Adrenal gland (tissue), 5 donors: Measurements from ENCODE around the gene ATXN7L2.

Source experiments
- POLR2A ChIP-seq, 2 donors: fragments of 450-650 bp; IDR thresholded peaks; one replicate each; pipeline ENCODE4 v1.6.1; 2017; ENCODE audit warnings: antibody characterized with exemption in 2 of 2, mild to moderate bottlenecking in 2 of 2, moderate library complexity in 1 of 2
- TF ChIP-seq, protein P1 (sequence below), 6 experiments: fragments of 450-650 bp in 4 of 6; fragments of 200-600 bp in 2 of 6; sonication (generic) in 1 of 6; IDR thresholded peaks; 1 replicate in 5 of 6; 2 replicates in 1 of 6; pipeline versions ENCODE4 v1.5.1 to v1.8.0; 2016 to 2021; ENCODE audit warnings: antibody characterized with exemption in 6 of 6, mild to moderate bottlenecking in 2 of 6, moderate library complexity in 1 of 6
- donor health status: DM: no; HTN: no; CAD: no.

DNA sequence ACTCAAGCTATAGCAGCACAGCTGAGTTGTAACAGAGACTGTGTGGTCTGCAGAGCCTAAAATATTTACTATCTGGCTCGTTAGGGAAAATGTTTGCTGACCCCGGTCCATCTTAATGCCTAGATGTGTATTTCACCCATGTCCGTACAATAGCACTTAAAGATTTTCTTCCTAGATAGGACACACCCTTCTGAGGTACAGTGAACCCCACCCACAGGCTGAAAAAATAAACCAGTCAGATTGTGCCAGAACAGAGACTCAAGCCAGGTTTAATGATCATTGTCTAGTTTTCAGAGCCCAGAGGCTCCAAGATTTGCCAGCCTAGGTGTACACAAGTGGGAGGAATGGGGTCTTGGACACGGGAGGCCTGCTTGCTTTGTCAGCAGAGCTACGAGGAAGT, 20.2 kb downstream of the ATXN7L2 start:
- TF ChIP-seq, protein P1, sequence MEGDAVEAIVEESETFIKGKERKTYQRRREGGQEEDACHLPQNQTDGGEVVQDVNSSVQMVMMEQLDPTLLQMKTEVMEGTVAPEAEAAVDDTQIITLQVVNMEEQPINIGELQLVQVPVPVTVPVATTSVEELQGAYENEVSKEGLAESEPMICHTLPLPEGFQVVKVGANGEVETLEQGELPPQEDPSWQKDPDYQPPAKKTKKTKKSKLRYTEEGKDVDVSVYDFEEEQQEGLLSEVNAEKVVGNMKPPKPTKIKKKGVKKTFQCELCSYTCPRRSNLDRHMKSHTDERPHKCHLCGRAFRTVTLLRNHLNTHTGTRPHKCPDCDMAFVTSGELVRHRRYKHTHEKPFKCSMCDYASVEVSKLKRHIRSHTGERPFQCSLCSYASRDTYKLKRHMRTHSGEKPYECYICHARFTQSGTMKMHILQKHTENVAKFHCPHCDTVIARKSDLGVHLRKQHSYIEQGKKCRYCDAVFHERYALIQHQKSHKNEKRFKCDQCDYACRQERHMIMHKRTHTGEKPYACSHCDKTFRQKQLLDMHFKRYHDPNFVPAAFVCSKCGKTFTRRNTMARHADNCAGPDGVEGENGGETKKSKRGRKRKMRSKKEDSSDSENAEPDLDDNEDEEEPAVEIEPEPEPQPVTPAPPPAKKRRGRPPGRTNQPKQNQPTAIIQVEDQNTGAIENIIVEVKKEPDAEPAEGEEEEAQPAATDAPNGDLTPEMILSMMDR (IDR thresholded peaks at IDR 0.05), result no peak
- no peak for TF ChIP-seq POLR2A (IDR thresholded peaks at IDR 0.05)
